Erythroblast (primary cell): Measurements from ENCODE around the gene ETV5.

Experiments
- GATA1 ChIP-seq: IDR thresholded peaks from 2 replicates; pipeline ENCODE4 v1.6.1; 2011; ENCODE audit warnings: low read depth, mild to moderate bottlenecking, control low read depth, low read length, moderate library complexity
- POLR2A ChIP-seq: IDR thresholded peaks from 2 replicates; pipeline ENCODE4 v1.6.1; 2011; ENCODE audit warnings: mild to moderate bottlenecking, low read length

DNA sequence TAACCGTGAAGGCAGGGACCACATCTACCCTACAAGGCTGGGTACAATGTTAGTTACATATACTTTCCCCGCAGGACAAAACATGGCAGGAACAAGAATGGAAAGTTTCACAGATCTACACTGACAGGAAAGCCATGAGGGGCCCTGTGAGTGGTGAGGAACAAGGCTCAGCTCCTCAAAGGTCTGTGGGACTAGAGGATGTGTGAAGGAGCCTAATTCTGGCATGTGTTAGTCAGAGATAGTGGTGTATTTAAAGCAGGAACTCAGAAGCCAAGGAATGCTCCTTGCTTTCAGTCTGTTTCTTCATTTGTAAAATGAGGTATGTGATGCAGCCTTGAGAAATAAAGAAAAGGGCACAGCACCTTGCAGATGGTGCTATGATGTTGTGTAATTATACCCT is 25.1 kb downstream of the ETV5 start:
- no peak for TF ChIP-seq POLR2A
- no peak for TF ChIP-seq GATA1
